ENCODE results near the gene PTK6. TPM values are rescaled to one million over a fixed set of nuclear protein-coding genes. Genes with fewer than 3 reads are reported as not detected.

Gene PTK6
- total and polyA plus RNA-seq, 2 of the 13 experiments (the other 11 are each of a cell fraction or from before 2014, with no cell fraction given): 0.08 TPM; not detected in 1

GRCh38 chr20:63537525-63538203 is 488 bp upstream of the PTK6 start (continued):
- TF ChIP-seq HNF1B (CRISPR knock-in tag; IDR thresholded peaks at IDR 0.05): peak; percentile 91
- peak; percentile 95 for TF ChIP-seq ZSCAN25 (CRISPR knock-in tag; IDR thresholded peaks at IDR 0.05)
- TF ChIP-seq ATAD3A (CRISPR knock-in tag; IDR thresholded peaks at IDR 0.05): peak; percentile 13; the same call in 1 of the 2 replicates
- TF ChIP-seq HOXA5 (CRISPR knock-in tag; IDR thresholded peaks at IDR 0.05): peak; percentile 92; the same call in 1 of the 2 replicates
- TF ChIP-seq TIGD3 (CRISPR knock-in tag; IDR thresholded peaks at IDR 0.05; ENCODE audit: borderline replicate concordance): no peak
- peak; percentile 75; the same call in 1 of the 2 replicates for TF ChIP-seq KLF11 (CRISPR knock-in tag; IDR thresholded peaks at IDR 0.05)
- peak; percentile 91; the same call in 1 of the 2 replicates for TF ChIP-seq MEIS1 (CRISPR knock-in tag; IDR thresholded peaks at IDR 0.05; ENCODE audit: borderline replicate concordance)
- TF ChIP-seq MNT (IDR thresholded peaks at IDR 0.05): no peak
- peak; percentile 80; the same call in 1 of the 2 replicates for TF ChIP-seq WIZ (CRISPR knock-in tag; IDR thresholded peaks at IDR 0.05)
- peak; percentile 83 for TF ChIP-seq HMGXB3 (CRISPR knock-in tag; IDR thresholded peaks at IDR 0.05; ENCODE audit: borderline replicate concordance)
- TF ChIP-seq PHF5A (CRISPR knock-in tag; IDR thresholded peaks at IDR 0.05; ENCODE audit: low read depth, unreplicated experiment): peak; percentile 65
- TF ChIP-seq POLR2A (IDR thresholded peaks at IDR 0.05; ENCODE audit: insufficient read depth in 1 of 2, low read depth in 2 of 2, low read length in 2 of 2): 0 out of 4 replicates have a peak, but pooled peaks of 1 of the 2 experiments have one; percentile 30
- peak; percentile 47; the same call in 1 of the 2 replicates for TF ChIP-seq SIX4 (CRISPR knock-in tag; IDR thresholded peaks at IDR 0.05)
- TF ChIP-seq ARID5B (CRISPR knock-in tag; IDR thresholded peaks at IDR 0.05): peak; percentile 80
- TF ChIP-seq ZBTB20 (CRISPR knock-in tag; IDR thresholded peaks at IDR 0.05; ENCODE audit: borderline replicate concordance, low read depth): peak; percentile 74; the same call in 1 of the 2 replicates

All from HepG2 (cell line).